K562 (cell line): ENCODE results near the gene TSPAN32. TPM values are rescaled to one million over a fixed set of nuclear protein-coding genes. Genes with fewer than 3 reads are reported as not detected.

ENCODE experiments used
- ATAC-seq: fragments of 200-7000 bp; cut with Tn5 transposase; 3 replicates; pipeline ENCODE4 v1.9.1; 2020; ENCODE audit warnings: moderate library complexity
- BruUV-seq: library from RNA; stranded (reverse); fragments of 400-500 nt; replicated peaks from 2 replicates; lab custom pipeline; 2021; lab: Mats Ljungman, UMichigan
- CTCF ChIA-PET: fragments of 300-600 bp; formaldehyde crosslinking; extraction: SDS; loops from one replicate; lab custom pipeline; 2021; ENCODE audit warnings: low intra/inter-chr PET ratio; lab: Yijun Ruan, JAX
- POLR2A ChIA-PET: fragments of 300-600, 350-650 bp; sonication (Branson Sonifier 250); formaldehyde crosslinking; extraction: SDS; loops from one replicate; lab custom pipeline; 2021; ENCODE audit warnings: antibody characterized with exemption, inconsistent platforms; lab: Yijun Ruan, JAX
- DNase-seq, 4 experiments: peaks; one replicate each; pipeline versions ENCODE4 v3.0.0 to v3.0.0-alpha.2; 2011 to 2018; ENCODE audit warnings: low spot score in 3 of 4, mixed read lengths in 3 of 4; ENCODE audit errors: extremely low read depth in 1 of 4
- FAIRE-seq: peaks from 2 replicates; lab custom pipeline; 2011; peaks lifted over from hg19 to GRCh38; lab: Jason Lieb, UNC
- H2AFZ ChIP-seq: 2 replicates; pipeline ENCODE4 v1.6.0; 2011; ENCODE audit warnings: low read depth, low read length, control low read depth, inconsistent platforms
- H3K27ac ChIP-seq: fragments of 200-600 bp; 3 replicates; pipeline ENCODE4 v1.8.0; 2011; ENCODE audit warnings: low read depth, mild to moderate bottlenecking, control low read depth, inconsistent platforms, low read length, moderate library complexity, mixed read lengths; ENCODE audit errors: extremely low read depth
- H3K27me3 ChIP-seq, 2 experiments: fragments of 300-600 bp in 1 of 2; 2 replicates in 1 of 2; 3 replicates in 1 of 2; pipeline versions ENCODE4 v1.6.0 to v1.8.0; 2011; ENCODE audit warnings: inconsistent platforms in 2 of 2, low read length in 2 of 2, mild to moderate bottlenecking in 1 of 2, mixed read lengths in 1 of 2, moderate library complexity in 1 of 2; ENCODE audit not compliant: control insufficient read depth in 2 of 2, insufficient read depth in 2 of 2
- H3K36me3 ChIP-seq: fragments of 300-600 bp; 3 replicates; pipeline ENCODE4 v1.8.0; 2011; ENCODE audit warnings: mild to moderate bottlenecking, low read length, inconsistent platforms; ENCODE audit not compliant: control insufficient read depth, insufficient read depth
- H3K4me1 ChIP-seq, 2 experiments: fragments of 200-600 bp in 1 of 2; replicated peaks in 1 of 2; 2 replicates in 1 of 2; 3 replicates in 1 of 2; pipeline versions ENCODE4 v1.5.1 to v1.8.0; 2011; ENCODE audit warnings: inconsistent platforms in 2 of 2, low read length in 2 of 2, mild to moderate bottlenecking in 1 of 2, mixed read lengths in 1 of 2, moderate library complexity in 1 of 2; ENCODE audit not compliant: control insufficient read depth in 2 of 2, insufficient read depth in 2 of 2
- H3K4me2 ChIP-seq: 2 replicates; pipeline ENCODE4 v1.6.1; 2011; ENCODE audit warnings: low read length, control low read depth, inconsistent platforms, mixed read lengths; ENCODE audit not compliant: insufficient read depth
- H3K4me3 ChIP-seq: fragments of 200-600 bp; sonication (generic), shearing (Covaris generic); 2 replicates; pipeline ENCODE4 v1.5.1; 2016; ENCODE audit warnings: control low read depth, inconsistent platforms
- H3K79me2 ChIP-seq: fragments of 200-600 bp; 3 replicates; pipeline ENCODE4 v1.8.0; 2011; ENCODE audit warnings: low read length, inconsistent platforms; ENCODE audit not compliant: control insufficient read depth, insufficient read depth
- H3K9ac ChIP-seq, 2 experiments: 2 replicates each; pipeline versions ENCODE4 v1.6.0 to v1.6.1; 2011; ENCODE audit warnings: low read depth in 2 of 2, low read length in 2 of 2, control low read depth in 1 of 2, inconsistent platforms in 1 of 2, mild to moderate bottlenecking in 1 of 2, mixed read lengths in 1 of 2; ENCODE audit not compliant: insufficient read depth in 1 of 2
- H3K9me1 ChIP-seq: one replicate; pipeline ENCODE4 v1.6.0; 2011; ENCODE audit warnings: inconsistent platforms, mild to moderate bottlenecking, low read length, moderate library complexity; ENCODE audit not compliant: control insufficient read depth, insufficient read depth
- H3K9me3 ChIP-seq: replicated peaks from 2 replicates; pipeline ENCODE4 v1.5.1; 2011; ENCODE audit warnings: low read depth, low read length, inconsistent platforms; ENCODE audit not compliant: control insufficient read depth, insufficient read depth
- H4K20me1 ChIP-seq: replicated peaks from 2 replicates; pipeline ENCODE4 v1.6.1; 2011; ENCODE audit warnings: low read length, inconsistent platforms, mixed read lengths; ENCODE audit not compliant: control insufficient read depth, insufficient read depth
- ERF ChIP-seq: fragments of 450-650 bp; formaldehyde crosslinking; IDR thresholded peaks from 2 replicates; pipeline ENCODE4 v1.4.0; 2020; ENCODE audit warnings: mild to moderate bottlenecking, mixed read lengths
- FOXA3 ChIP-seq, 2 experiments: fragments of 450-650 bp in 1 of 2; sonication (generic) in 1 of 2; formaldehyde crosslinking; IDR thresholded peaks in 1 of 2; conservative IDR thresholded peaks in 1 of 2; 2 replicates each; pipeline versions ENCODE4 v1.4.0 to v1.8.0; 2020 to 2022; ENCODE audit warnings: mild to moderate bottlenecking in 2 of 2, missing genetic modification reagents in 1 of 2
- GABPB2 ChIP-seq: fragments of 250-450 bp; sonication (Bioruptor Pico); conservative IDR thresholded peaks from 2 replicates; pipeline ENCODE4 v1.5.1; 2021; ENCODE audit warnings: mild to moderate bottlenecking
- LEF1 ChIP-seq: fragments of 450-650 bp; IDR thresholded peaks from 2 replicates; pipeline ENCODE4 v1.6.1; 2016; ENCODE audit warnings: mild to moderate bottlenecking
- ZNF184 ChIP-seq: sonication (generic); formaldehyde crosslinking; IDR thresholded peaks from 2 replicates; pipeline ENCODE4 v1.5.0; 2020; ENCODE audit warnings: missing genetic modification reagents
- WGBS: fragments of 100-300 bp; shearing (Covaris generic); methylation state at CpG from one replicate; pipeline ENCODE4 v1.1.6; 2016; ENCODE audit warnings: low coverage, mixed read lengths; ENCODE audit not compliant: insufficient coverage; ENCODE audit errors: missing lambda C conversion rate; 5-methylcytosine and 5-hydroxymethylcytosine counted together
- in situ Hi-C: fragments of 300-500 bp; cut with MboI; formaldehyde crosslinking; loops from 4 replicates; pipeline ENCODE4 v1.15.0; 2018; ENCODE audit warnings: inconsistent platforms, mixed read lengths
- intact Hi-C: fragments of 100-400 bp; cut with micrococcal nuclease; formaldehyde crosslinking; loops from 2 replicates; pipeline ENCODE4 v1.14.2; 2022
- polyA plus RNA-seq, 8 experiments: library from polyadenylated mRNA; depleted of rRNA in 4 of 8; stranded (reverse) in 5 of 8; unstranded in 3 of 8; fragments of >200 nt; fragmentation: Nextera tagmentation in 2 of 8; fragmentation: Illumina TruSeq in 1 of 8; extraction: Ambion mirVana in 2 of 8; extraction: Trizol in 1 of 8; gene quantifications; 2 replicates each; pipeline versions ENCODE4 v1.2.1 to v1.2.3, GENCODE V29; 2011 to 2014; ENCODE audit warnings: inconsistent platforms in 1 of 8, missing spikeins in 1 of 8
- total RNA-seq, 7 experiments: library from RNA; depleted of rRNA in 6 of 7; stranded (reverse); fragments of >200 nt in 6 of 7; fragmentation: Illumina TruSeq in 2 of 7; extraction: Trizol in 2 of 7; gene quantifications; 2 replicates each; pipeline versions ENCODE4 v1.2.1 to v1.2.3, GENCODE V29; 2011 to 2021; ENCODE audit warnings: low replicate concordance in 1 of 7
- TF ChIP-seq, protein P1 (sequence below), 2 experiments: fragments of 150-350 bp in 1 of 2; IDR thresholded peaks; 2 replicates each; pipeline ENCODE4 v1.6.1; 2012 to 2016; ENCODE audit warnings: low read depth in 2 of 2, low read length in 2 of 2, mild to moderate bottlenecking in 1 of 2, moderate library complexity in 1 of 2
- TF ChIP-seq, protein P2 (sequence below), 2 experiments: fragments of 450-650 bp in 1 of 2; sonication (generic) in 1 of 2; formaldehyde crosslinking; conservative IDR thresholded peaks; 2 replicates each; pipeline versions ENCODE4 v1.4.0 to v1.8.1; 2020 to 2022; ENCODE audit warnings: mild to moderate bottlenecking in 1 of 2, missing genetic modification reagents in 1 of 2
- TF ChIP-seq, protein P3 (sequence below): sonication (generic); formaldehyde crosslinking; IDR thresholded peaks from 2 replicates; pipeline ENCODE4 v1.8.0; 2022; ENCODE audit warnings: missing genetic modification reagents, mild to moderate bottlenecking, moderate library complexity, borderline replicate concordance

The TSPAN32 gene
- total and polyA plus RNA-seq, 9 of the 15 experiments (the other 6 are each of a cell fraction or from before 2014, with no cell fraction given): 0.21 to 7.3 (median 2.6) TPM

DNA sequence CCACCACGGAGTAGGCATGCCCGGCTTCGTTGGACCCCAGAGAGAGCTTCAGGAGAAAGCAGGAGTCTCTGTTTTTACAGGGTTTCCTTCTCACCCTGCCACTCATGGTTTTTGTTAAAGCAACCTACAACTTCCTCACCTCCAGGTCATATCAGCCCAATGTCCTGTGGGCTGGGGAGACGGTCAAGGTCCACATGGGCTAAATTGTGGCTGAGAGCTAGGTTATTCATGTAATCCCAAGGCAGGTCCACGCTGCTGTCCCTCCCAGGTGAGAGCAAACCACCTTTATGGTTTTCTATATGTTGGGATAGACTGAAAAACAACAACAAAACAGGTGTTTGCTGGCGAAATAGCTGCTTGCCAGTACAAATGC, 19.5 kb downstream of the TSPAN32 start:
- Histone ChIP-seq H3K36me3 (no peaks in the 10 kb centered on the region), H3K27ac (no peak overlapping the region), H3K9ac (no peak overlapping the region), H3K4me2 (no peak overlapping the region), H3K9me1 (no peaks in the 10 kb centered on the region), H4K20me1 (no peaks in the 10 kb centered on the region), H3K9me3 (no peaks in the 10 kb centered on the region), H3K4me3 (no peak overlapping the region), H3K4me1 (peaks cover 0 to 3% of the 10 kb centered on the region in 2 experiments; a peak in 2 of 5 replicates), H3K79me2 (no peaks in the 10 kb centered on the region), H3K27me3 (peaks cover 21 to 55% of the 10 kb centered on the region in 2 experiments; a peak in 4 of 5 replicates), H2AFZ (no peak overlapping the region)
- intact Hi-C loops (no loop called here), in situ Hi-C loops (no loop called here)
- FAIRE-seq (no peak), ATAC-seq (no peak), DNase-seq (no peak)
- CTCF ChIA-PET: interaction anchor here (0.6 kb wide), 1 partner anchor 192 kb away, joined by 6 read pairs; no protein-coding TSS in a partner anchor
- BruUV-seq: no TSS peak
- 0% methylated on average over 6 of the region's 6 CpGs for WGBS
- TF ChIP-seq, protein P1, sequence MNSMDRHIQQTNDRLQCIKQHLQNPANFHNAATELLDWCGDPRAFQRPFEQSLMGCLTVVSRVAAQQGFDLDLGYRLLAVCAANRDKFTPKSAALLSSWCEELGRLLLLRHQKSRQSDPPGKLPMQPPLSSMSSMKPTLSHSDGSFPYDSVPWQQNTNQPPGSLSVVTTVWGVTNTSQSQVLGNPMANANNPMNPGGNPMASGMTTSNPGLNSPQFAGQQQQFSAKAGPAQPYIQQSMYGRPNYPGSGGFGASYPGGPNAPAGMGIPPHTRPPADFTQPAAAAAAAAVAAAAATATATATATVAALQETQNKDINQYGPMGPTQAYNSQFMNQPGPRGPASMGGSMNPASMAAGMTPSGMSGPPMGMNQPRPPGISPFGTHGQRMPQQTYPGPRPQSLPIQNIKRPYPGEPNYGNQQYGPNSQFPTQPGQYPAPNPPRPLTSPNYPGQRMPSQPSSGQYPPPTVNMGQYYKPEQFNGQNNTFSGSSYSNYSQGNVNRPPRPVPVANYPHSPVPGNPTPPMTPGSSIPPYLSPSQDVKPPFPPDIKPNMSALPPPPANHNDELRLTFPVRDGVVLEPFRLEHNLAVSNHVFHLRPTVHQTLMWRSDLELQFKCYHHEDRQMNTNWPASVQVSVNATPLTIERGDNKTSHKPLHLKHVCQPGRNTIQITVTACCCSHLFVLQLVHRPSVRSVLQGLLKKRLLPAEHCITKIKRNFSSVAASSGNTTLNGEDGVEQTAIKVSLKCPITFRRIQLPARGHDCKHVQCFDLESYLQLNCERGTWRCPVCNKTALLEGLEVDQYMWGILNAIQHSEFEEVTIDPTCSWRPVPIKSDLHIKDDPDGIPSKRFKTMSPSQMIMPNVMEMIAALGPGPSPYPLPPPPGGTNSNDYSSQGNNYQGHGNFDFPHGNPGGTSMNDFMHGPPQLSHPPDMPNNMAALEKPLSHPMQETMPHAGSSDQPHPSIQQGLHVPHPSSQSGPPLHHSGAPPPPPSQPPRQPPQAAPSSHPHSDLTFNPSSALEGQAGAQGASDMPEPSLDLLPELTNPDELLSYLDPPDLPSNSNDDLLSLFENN (IDR thresholded peaks at IDR 0.05; ENCODE audit: low read depth in 2 of 2, low read length in 2 of 2): no peak
- TF ChIP-seq ZNF184 (CRISPR knock-in tag): no peak
- TF ChIP-seq, protein P2, sequence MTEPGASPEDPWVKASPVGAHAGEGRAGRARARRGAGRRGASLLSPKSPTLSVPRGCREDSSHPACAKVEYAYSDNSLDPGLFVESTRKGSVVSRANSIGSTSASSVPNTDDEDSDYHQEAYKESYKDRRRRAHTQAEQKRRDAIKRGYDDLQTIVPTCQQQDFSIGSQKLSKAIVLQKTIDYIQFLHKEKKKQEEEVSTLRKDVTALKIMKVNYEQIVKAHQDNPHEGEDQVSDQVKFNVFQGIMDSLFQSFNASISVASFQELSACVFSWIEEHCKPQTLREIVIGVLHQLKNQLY (CRISPR knock-in tag; conservative IDR thresholded peaks at IDR 0.05): no peak
- TF ChIP-seq ERF (CRISPR knock-in tag): no peak
- no peak for TF ChIP-seq GABPB2 (CRISPR knock-in tag)
- TF ChIP-seq FOXA3 (CRISPR knock-in tag; conservative IDR thresholded peaks at IDR 0.05 in 1 of 2, IDR thresholded peaks at IDR 0.05 in 1 of 2): no peak
- TF ChIP-seq LEF1: no peak
- TF ChIP-seq, protein P3, sequence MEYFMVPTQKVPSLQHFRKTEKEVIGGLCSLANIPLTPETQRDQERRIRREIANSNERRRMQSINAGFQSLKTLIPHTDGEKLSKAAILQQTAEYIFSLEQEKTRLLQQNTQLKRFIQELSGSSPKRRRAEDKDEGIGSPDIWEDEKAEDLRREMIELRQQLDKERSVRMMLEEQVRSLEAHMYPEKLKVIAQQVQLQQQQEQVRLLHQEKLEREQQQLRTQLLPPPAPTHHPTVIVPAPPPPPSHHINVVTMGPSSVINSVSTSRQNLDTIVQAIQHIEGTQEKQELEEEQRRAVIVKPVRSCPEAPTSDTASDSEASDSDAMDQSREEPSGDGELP (CRISPR knock-in tag): no peak
- POLR2A ChIA-PET: no interaction called here
